Suprapubic skin (tissue), 4 donors: Measurements from ENCODE around the gene PTP4A2.

ENCODE experiments used
- POLR2A ChIP-seq, 2 donors: fragments of 450-650 bp; IDR thresholded peaks; one replicate each; pipeline ENCODE4 v1.6.1; 2017; ENCODE audit warnings: antibody characterized with exemption in 2 of 2, mild to moderate bottlenecking in 2 of 2, moderate library complexity in 2 of 2
- POLR2AphosphoS5 ChIP-seq, 3 donors: sonication (generic); formaldehyde crosslinking; IDR thresholded peaks; one replicate each; pipeline ENCODE4 v1.6.1; 2017; ENCODE audit warnings: antibody characterized with exemption in 3 of 3
- TF ChIP-seq, protein P1 (sequence below), 2 donors: fragments of 200-600 bp in 1 of 2; fragments of 450-650 bp in 1 of 2; sonication (generic) in 1 of 2; IDR thresholded peaks; one replicate each; pipeline ENCODE4 v1.5.1; 2016 to 2019; ENCODE audit warnings: antibody characterized with exemption in 2 of 2, mild to moderate bottlenecking in 1 of 2, moderate library complexity in 1 of 2

DNA sequence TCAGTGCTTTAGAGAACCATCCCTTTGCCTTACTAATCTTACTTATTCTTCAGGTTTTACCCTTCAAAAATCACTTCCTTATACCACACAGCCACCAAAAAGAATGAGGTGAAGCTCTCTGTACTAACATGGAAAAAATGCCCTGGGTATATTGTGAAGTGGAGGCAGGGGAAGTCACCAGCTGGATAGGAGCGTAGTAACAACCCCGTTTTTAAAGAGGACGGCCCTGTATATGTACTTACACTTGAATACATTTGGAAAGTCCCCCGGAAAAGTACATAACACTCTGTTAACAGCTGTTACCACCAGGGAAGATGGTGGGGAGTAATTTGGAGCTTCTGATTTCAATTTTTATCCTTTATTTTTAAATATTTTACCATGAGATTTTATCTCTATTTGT is 47.3 kb upstream of the PTP4A2 start:
- TF ChIP-seq, protein P1, sequence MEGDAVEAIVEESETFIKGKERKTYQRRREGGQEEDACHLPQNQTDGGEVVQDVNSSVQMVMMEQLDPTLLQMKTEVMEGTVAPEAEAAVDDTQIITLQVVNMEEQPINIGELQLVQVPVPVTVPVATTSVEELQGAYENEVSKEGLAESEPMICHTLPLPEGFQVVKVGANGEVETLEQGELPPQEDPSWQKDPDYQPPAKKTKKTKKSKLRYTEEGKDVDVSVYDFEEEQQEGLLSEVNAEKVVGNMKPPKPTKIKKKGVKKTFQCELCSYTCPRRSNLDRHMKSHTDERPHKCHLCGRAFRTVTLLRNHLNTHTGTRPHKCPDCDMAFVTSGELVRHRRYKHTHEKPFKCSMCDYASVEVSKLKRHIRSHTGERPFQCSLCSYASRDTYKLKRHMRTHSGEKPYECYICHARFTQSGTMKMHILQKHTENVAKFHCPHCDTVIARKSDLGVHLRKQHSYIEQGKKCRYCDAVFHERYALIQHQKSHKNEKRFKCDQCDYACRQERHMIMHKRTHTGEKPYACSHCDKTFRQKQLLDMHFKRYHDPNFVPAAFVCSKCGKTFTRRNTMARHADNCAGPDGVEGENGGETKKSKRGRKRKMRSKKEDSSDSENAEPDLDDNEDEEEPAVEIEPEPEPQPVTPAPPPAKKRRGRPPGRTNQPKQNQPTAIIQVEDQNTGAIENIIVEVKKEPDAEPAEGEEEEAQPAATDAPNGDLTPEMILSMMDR (IDR thresholded peaks at IDR 0.05), result no peak
- no peak for TF ChIP-seq POLR2A (IDR thresholded peaks at IDR 0.05)
- no peak for TF ChIP-seq POLR2AphosphoS5 (IDR thresholded peaks at IDR 0.05)
